Urinary bladder (tissue), 4 donors: ENCODE results near the gene UMAD1. TPM values are rescaled to one million over a fixed set of nuclear protein-coding genes. Genes with fewer than 3 reads are reported as not detected.
A peak's percentile ranks its signal among the peaks of the same experiment; 100 is the strongest.
"Not testable (repeated sequence)": the region's sequence is repeated elsewhere in the genome, so short reads cannot be mapped to it uniquely, and the experiment has no call there.

Experiments
- DNase-seq: peaks from one replicate; pipeline ENCODE4 v3.0.0-alpha.2; 2015; ENCODE audit errors: extremely low spot score
- H3K27ac ChIP-seq: one replicate; pipeline ENCODE4 v1.5.1; 2013; ENCODE audit warnings: low read depth, mild to moderate bottlenecking, moderate library complexity
- H3K36me3 ChIP-seq: one replicate; pipeline ENCODE4 v1.6.1; 2013; ENCODE audit warnings: mild to moderate bottlenecking, moderate library complexity; ENCODE audit not compliant: insufficient read depth
- H3K4me1 ChIP-seq: one replicate; pipeline ENCODE4 v1.6.1; 2013; ENCODE audit warnings: mild to moderate bottlenecking, moderate library complexity; ENCODE audit not compliant: insufficient read depth
- H3K4me3 ChIP-seq: one replicate; pipeline ENCODE4 v1.5.1; 2013; ENCODE audit warnings: low read depth, low read length
- WGBS: extraction: QIAGEN DNeasy Blood & Tissue Kit; methylation state at CpG from one replicate; pipeline ENCODE4 v1.1.7; 2013; 5-methylcytosine and 5-hydroxymethylcytosine counted together
- polyA plus RNA-seq: library from polyadenylated mRNA; stranded (reverse); fragments of 200-250 nt; gene quantifications from one replicate; pipeline ENCODE4 v1.2.3, GENCODE V29; 2013
- total RNA-seq: library from RNA; depleted of rRNA; stranded (reverse); fragments of >200 nt; gene quantifications from one replicate; pipeline ENCODE4 v1.2.3, GENCODE V29; 2014
- donor health status: healthy with polysubstance abuse.
- donor health status: healthy.

UMAD1 gene
- total and polyA plus RNA-seq, 2 donors = 14.6 to 15.8 TPM

GRCh38 chr7:7630626-7631329 lies 9.8 kb upstream of the UMAD1 start:
- 100% methylated on average over 1 of the region's 1 CpG for WGBS
- H3K36me3 ChIP-seq = no peaks in the 10 kb centered on the region
- no peak for DNase-seq

GRCh38 chr7:7639421-7639820 lies 1.1 kb upstream of the UMAD1 start:
- no peak for DNase-seq
- Histone ChIP-seq H3K27ac (no peak overlapping the region), H3K36me3 (no peaks in the 10 kb centered on the region), H3K4me3 (peak overlapping the region; percentile 73), H3K4me1 (no peaks in the 10 kb centered on the region)
- WGBS = 22% methylated on average over 5 of the region's 5 CpGs

More at GRCh38 chr7:7630626-7631329, 9.8 kb upstream of the UMAD1 start:
- H3K4me3 ChIP-seq = no peak overlapping the region
- H3K27ac ChIP-seq = no peak overlapping the region
- H3K4me1 ChIP-seq = no peaks in the 10 kb centered on the region

GRCh38 chr7:7639847-7640220 lies 718 bp upstream of the UMAD1 start:
- Histone ChIP-seq H3K27ac (peak overlapping the region; percentile 68), H3K4me1 (no peaks in the 10 kb centered on the region), H3K36me3 (no peaks in the 10 kb centered on the region), H3K4me3 (peak overlapping the region; percentile 73)
- WGBS = under 1% methylated on average over 19 of the region's 19 CpGs
- DNase-seq = peak; percentile 23

GRCh38 chr7:7641129-7641663 lies 644 bp downstream of the UMAD1 start:
- H3K4me1 ChIP-seq = no peaks in the 10 kb centered on the region
- 4% methylated on average over 22 of the region's 22 CpGs for WGBS
- no peak for DNase-seq
- H3K27ac ChIP-seq = peak overlapping the region; percentile 68
- peak overlapping the region; percentile 73 for H3K4me3 ChIP-seq
- no peaks in the 10 kb centered on the region for H3K36me3 ChIP-seq

- no peak for DNase-seq
- WGBS = 87% methylated on average over 6 of the region's 6 CpGs
- Histone ChIP-seq H3K4me1 (no peaks in the 10 kb centered on the region), H3K36me3 (no peaks in the 10 kb centered on the region), H3K4me3 (no peak overlapping the region), H3K27ac (no peak overlapping the region)
Measured at GRCh38 chr7:7642081-7642480, 1.5 kb downstream of the UMAD1 start.

- no peak overlapping the region for H3K4me3 ChIP-seq
- H3K4me1 ChIP-seq = no peaks in the 10 kb centered on the region
- WGBS = 68% methylated on average over 6 of the region's 6 CpGs
- no peak overlapping the region for H3K27ac ChIP-seq
- DNase-seq = no peak
- no peaks in the 10 kb centered on the region for H3K36me3 ChIP-seq
Measured at GRCh38 chr7:7647495-7648036, 7.0 kb downstream of the UMAD1 start.

- DNase-seq = no peak
- no peak overlapping the region for H3K4me3 ChIP-seq
- 95% methylated on average over 2 of the region's 2 CpGs for WGBS
- no peak overlapping the region for H3K27ac ChIP-seq
- H3K36me3 ChIP-seq = no peaks in the 10 kb centered on the region
- no peaks in the 10 kb centered on the region for H3K4me1 ChIP-seq
Measured at GRCh38 chr7:7650682-7651206, 10.2 kb downstream of the UMAD1 start.

- DNase-seq = no peak
- H3K4me3 ChIP-seq = no peak overlapping the region
- no peaks in the 10 kb centered on the region for H3K36me3 ChIP-seq
- no peaks in the 10 kb centered on the region for H3K4me1 ChIP-seq
- H3K27ac ChIP-seq = no peak overlapping the region
- 78% methylated on average over 3 of the region's 3 CpGs for WGBS
Measured at GRCh38 chr7:7651479-7651878, 10.9 kb downstream of the UMAD1 start.

GRCh38 chr7:7652798-7653540 lies 12.4 kb downstream of the UMAD1 start:
- DNase-seq = no peak
- H3K4me3 ChIP-seq = no peak overlapping the region
- no peaks in the 10 kb centered on the region for H3K4me1 ChIP-seq
- H3K36me3 ChIP-seq = no peaks in the 10 kb centered on the region
- 62% methylated on average over 1 of the region's 1 CpG for WGBS
- H3K27ac ChIP-seq = no peak overlapping the region

GRCh38 chr7:7653593-7654187 lies 13.1 kb downstream of the UMAD1 start:
- DNase-seq = no peak
- WGBS = 63% methylated on average over 3 of the region's 3 CpGs
- Histone ChIP-seq H3K4me1 (no peaks in the 10 kb centered on the region), H3K27ac (no peak overlapping the region), H3K36me3 (no peaks in the 10 kb centered on the region), H3K4me3 (no peak overlapping the region)

- H3K4me3 ChIP-seq = no peak overlapping the region
- no peak overlapping the region for H3K27ac ChIP-seq
- H3K36me3 ChIP-seq = no peaks in the 10 kb centered on the region
- 58% methylated on average over 4 of the region's 4 CpGs for WGBS
- no peaks in the 10 kb centered on the region for H3K4me1 ChIP-seq
- DNase-seq = no peak
Measured at GRCh38 chr7:7654964-7655715, 14.6 kb downstream of the UMAD1 start.

GRCh38 chr7:7656459-7656858 lies 15.9 kb downstream of the UMAD1 start:
- H3K4me1 ChIP-seq, H3K27ac ChIP-seq, H3K4me3 ChIP-seq, DNase-seq, H3K36me3 ChIP-seq: not testable (repeated sequence)
- 98% methylated on average over 3 of the region's 3 CpGs for WGBS

GRCh38 chr7:7662527-7662926 lies 22.0 kb downstream of the UMAD1 start:
- Histone ChIP-seq H3K36me3 (no peaks in the 10 kb centered on the region), H3K27ac (no peak overlapping the region), H3K4me1 (no peaks in the 10 kb centered on the region), H3K4me3 (no peak overlapping the region)
- 86% methylated on average over 6 of the region's 6 CpGs for WGBS
- no peak for DNase-seq
